ENCODE results near the gene MTA1. TPM values are rescaled to one million over a fixed set of nuclear protein-coding genes. Genes with fewer than 3 reads are reported as not detected.

Gene MTA1
- total and polyA plus RNA-seq, 2 donors (not counting 1 experiment from before 2014, with no cell fraction given), result 137 to 147 TPM

GRCh38 chr14:105477660-105478397 is 58.2 kb downstream of the MTA1 start:
- TF ChIP-seq EZH2 (IDR thresholded peaks at IDR 0.05; ENCODE audit: borderline replicate concordance, insufficient read depth, low read depth, low read length, poor library complexity, severe bottlenecking) (no peak), CTCF (IDR thresholded peaks at IDR 0.05) (no peak)
- H3K9me3 Mint-ChIP-seq (ENCODE audit: insufficient read depth), result no peaks in the 10 kb centered on the region
- Histone ChIP-seq H3K79me2 (ENCODE audit: control insufficient read depth, insufficient read depth, low read length) (no peaks in the 10 kb centered on the region), H4K20me1 (ENCODE audit: control insufficient read depth, insufficient read depth, low read length, poor library complexity, severe bottlenecking) (peaks cover 10% of the 10 kb centered on the region), H3K27me3 (replicated peaks in 1 of 4; ENCODE audit: control extremely low read depth in 1 of 4, control insufficient read depth in 3 of 4, insufficient read depth in 4 of 4, low read length in 3 of 4) (peaks cover 0 to 39% (median 11%) of the 10 kb centered on the region in 4 experiments), H3K4me1 (ENCODE audit: control insufficient read depth in 2 of 2, insufficient read depth in 2 of 2, low read length in 2 of 2) (peaks cover 71 to 79% of the 10 kb centered on the region in 2 donors), H3K9ac (ENCODE audit: low read length) (peak overlapping the region; percentile 43), H3K9me3 (ENCODE audit: control extremely low read depth in 1 of 3, control insufficient read depth in 2 of 3, insufficient read depth in 1 of 3, low read length in 2 of 3) (peaks cover 0 to 40% (median 0%) of the 10 kb centered on the region in 3 donors), H2AFZ (ENCODE audit: insufficient read depth, low read depth, low read length, poor library complexity, severe bottlenecking) (no peak overlapping the region), H3K36me3 (replicated peaks in 1 of 2; ENCODE audit: control extremely low read depth in 1 of 2, control insufficient read depth in 1 of 2, extremely low read depth in 1 of 2, insufficient read depth in 2 of 2, low read length in 1 of 2) (no peaks in the 10 kb centered on the region), H3K27ac (ENCODE audit: low read length in 2 of 2) (peak overlapping the region; percentile 34 to 54), H3K4me2 (replicated peaks; ENCODE audit: low read depth, low read length, poor library complexity, severe bottlenecking) (peak overlapping the region; percentile 95), H3K4me3 (ENCODE audit: control extremely low read depth in 1 of 5, extremely low read depth in 1 of 5, insufficient read depth in 1 of 5, low read depth in 2 of 5, low read length in 4 of 5) (peak overlapping the region in 2 of 5 experiments; percentile 38 to 49)
- H3K27ac Mint-ChIP-seq, result peak overlapping the region; percentile 89
- ChIA-PET POLR2A (interaction anchor here (0.6 to 1.2 kb wide), 3 partner anchors 12 to 467 kb away, joined by 3 to 6 read pairs (median 3); no protein-coding TSS in a partner anchor), CTCF (interaction anchor here (7.3 kb wide), 1 partner anchor 13 kb away, joined by 121 read pairs; the partner anchor contains the start of gene TEDC1)
- DNase-seq, result peak; percentile 90
- 7% methylated on average over 44 of the region's 56 CpGs for WGBS (ENCODE audit: insufficient coverage)
- ATAC-seq (ENCODE audit: low read depth), result peak; percentile 7
- H3K27me3 Mint-ChIP-seq, result no peaks in the 10 kb centered on the region
- intact Hi-C loops (cut with micrococcal nuclease), result no loop called here
- peaks cover 64% of the 10 kb centered on the region for H3K4me1 Mint-ChIP-seq
- peak overlapping the region; percentile 70 for H3K4me3 Mint-ChIP-seq
